IPS-NIHi11 (cell line): ENCODE data around the gene CCDC197.
A peak's percentile ranks its signal among the peaks of the same experiment; 100 is the strongest.

Experiments
- DNase-seq: peaks from one replicate; pipeline ENCODE4 v3.0.0; 2012; ENCODE audit warnings: mixed read lengths, low spot score

CCDC197 gene

GRCh38 chr14:93977790-93978581 lies 19.1 kb upstream of the CCDC197 start:
- DNase-seq, result no peak

- no peak for DNase-seq
These were observed 18.4 kb upstream of the CCDC197 start for GRCh38 chr14:93978735-93979134.

GRCh38 chr14:93980456-93981201 lies 16.5 kb upstream of the CCDC197 start:
- DNase-seq, result no peak

GRCh38 chr14:93981316-93982229 lies 15.5 kb upstream of the CCDC197 start:
- DNase-seq, result no peak

GRCh38 chr14:93982230-93983007 lies 14.7 kb upstream of the CCDC197 start:
- no peak for DNase-seq

- peak; percentile 65 for DNase-seq
These were observed 13.0 kb upstream of the CCDC197 start for GRCh38 chr14:93984070-93984469.

- peak; percentile 71 for DNase-seq
These were observed 12.1 kb upstream of the CCDC197 start for GRCh38 chr14:93984987-93985410.

GRCh38 chr14:93986955-93987354 lies 10.1 kb upstream of the CCDC197 start:
- peak; percentile 45 for DNase-seq

- DNase-seq, result peak; percentile 60
These were observed 9.7 kb upstream of the CCDC197 start for GRCh38 chr14:93987376-93987775.

GRCh38 chr14:93987815-93988476 lies 9.2 kb upstream of the CCDC197 start:
- peak; percentile 50 for DNase-seq

- no peak for DNase-seq
These were observed 7.2 kb upstream of the CCDC197 start for GRCh38 chr14:93989939-93990338.

- DNase-seq, result no peak
These were observed 5.9 kb upstream of the CCDC197 start for GRCh38 chr14:93991212-93991611.

- DNase-seq, result no peak
These were observed 5.5 kb upstream of the CCDC197 start for GRCh38 chr14:93991649-93992048.

- DNase-seq, result no peak
These were observed 3.7 kb upstream of the CCDC197 start for GRCh38 chr14:93993382-93993781.

- peak; percentile 55 for DNase-seq
These were observed 2.0 kb upstream of the CCDC197 start for GRCh38 chr14:93994919-93995682.

GRCh38 chr14:93996130-93996695 lies 888 bp upstream of the CCDC197 start:
- no peak for DNase-seq

GRCh38 chr14:93997916-93998870 lies 1.1 kb downstream of the CCDC197 start:
- no peak for DNase-seq

GRCh38 chr14:93998871-93999403 lies 1.8 kb downstream of the CCDC197 start:
- no peak for DNase-seq
